ENCODE data around the gene TSPAN32.

TSPAN32 gene

GRCh38 chr11:2296913-2297622, 4.7 kb upstream of the TSPAN32 start:
- Histone ChIP-seq H2BK12ac (ENCODE audit: low read length) (no peak overlapping the region), H3K4ac (ENCODE audit: low read length) (no peak overlapping the region), H3K27ac (replicated peaks; ENCODE audit: low read length) (no peak overlapping the region), H4K91ac (ENCODE audit: low read depth, low read length, poor library complexity) (no peak overlapping the region), H4K8ac (ENCODE audit: low read depth, low read length) (no peak overlapping the region), H3K27me3 (ENCODE audit: control insufficient read depth in 3 of 3, insufficient read depth in 3 of 3, low read depth in 1 of 3, low read length in 3 of 3) (peaks cover 0 to 15% (median 0%) of the 10 kb centered on the region in 3 experiments), H3K9me3 (replicated peaks in 1 of 2; ENCODE audit: control insufficient read depth in 2 of 2, insufficient read depth in 1 of 2, low read depth in 1 of 2, low read length in 2 of 2) (no peaks in the 10 kb centered on the region), H3K18ac (ENCODE audit: low read length) (peak overlapping the region; percentile 77), H3K23ac (ENCODE audit: low read depth, low read length, poor library complexity) (peak overlapping the region; percentile 25), H3K36me3 (replicated peaks in 1 of 2; ENCODE audit: control insufficient read depth in 2 of 2, insufficient read depth in 2 of 2, low read length in 2 of 2) (no peaks in the 10 kb centered on the region), H3K4me2 (ENCODE audit: insufficient read depth, low read length, poor library complexity, severe bottlenecking) (no peak overlapping the region), H3K4me3 (ENCODE audit: low read length in 2 of 2) (no peak overlapping the region), H2BK5ac (ENCODE audit: low read length) (no peak overlapping the region), H2BK15ac (ENCODE audit: low read length) (peak overlapping the region; percentile 28), H3K79me1 (ENCODE audit: low read depth, low read length) (no peaks in the 10 kb centered on the region), H2BK120ac (ENCODE audit: low read depth, low read length) (peak overlapping the region; percentile 19), H2AK5ac (ENCODE audit: low read depth, low read length) (peak overlapping the region; percentile 95), H3K4me1 (ENCODE audit: control insufficient read depth in 2 of 2, insufficient read depth in 1 of 2, low read depth in 1 of 2, low read length in 2 of 2) (peaks cover 0 to 2% of the 10 kb centered on the region in 2 donors), H3K14ac (ENCODE audit: low read length) (no peak overlapping the region), H3K9ac (ENCODE audit: low read depth, low read length, poor library complexity) (no peak overlapping the region), H2AFZ (ENCODE audit: low read length) (no peak overlapping the region)
- DNase-seq (ENCODE audit: low spot score) = no peak
- WGBS, 2 donors (ENCODE audit: extremely low coverage in 2 of 2, insufficient read length in 2 of 2, insufficient replicate concordance in 1 of 2) = no CpG with 5 or more reads among the region's 13 CpGs

GRCh38 chr11:2297623-2298030, 4.2 kb upstream of the TSPAN32 start:
- no CpG with 5 or more reads among the region's 1 CpG for WGBS, 2 donors (ENCODE audit: extremely low coverage in 2 of 2, insufficient read length in 2 of 2, insufficient replicate concordance in 1 of 2)

GRCh38 chr11:2298131-2298794, 3.5 kb upstream of the TSPAN32 start:
- Histone ChIP-seq H3K4me2 (ENCODE audit: insufficient read depth, low read length, poor library complexity, severe bottlenecking) (no peak overlapping the region), H2AFZ (ENCODE audit: low read length) (no peak overlapping the region), H3K23ac (ENCODE audit: low read depth, low read length, poor library complexity) (peak overlapping the region; percentile 67), H3K9me3 (replicated peaks in 1 of 2; ENCODE audit: control insufficient read depth in 2 of 2, insufficient read depth in 1 of 2, low read depth in 1 of 2, low read length in 2 of 2) (no peaks in the 10 kb centered on the region), H3K9ac (ENCODE audit: low read depth, low read length, poor library complexity) (peak overlapping the region; percentile 54), H3K4me3 (ENCODE audit: low read length in 2 of 2) (no peak overlapping the region), H4K91ac (ENCODE audit: low read depth, low read length, poor library complexity) (no peak overlapping the region), H3K14ac (ENCODE audit: low read length) (peak overlapping the region; percentile 5), H3K79me1 (ENCODE audit: low read depth, low read length) (peaks cover under 1% of the 10 kb centered on the region), H2AK5ac (ENCODE audit: low read depth, low read length) (peak overlapping the region; percentile 82), H2BK120ac (ENCODE audit: low read depth, low read length) (peak overlapping the region; percentile 95), H3K27me3 (ENCODE audit: control insufficient read depth in 3 of 3, insufficient read depth in 3 of 3, low read depth in 1 of 3, low read length in 3 of 3) (peaks cover 0 to 15% (median 0%) of the 10 kb centered on the region in 3 experiments), H3K18ac (ENCODE audit: low read length) (peak overlapping the region; percentile 88), H2BK5ac (ENCODE audit: low read length) (peak overlapping the region; percentile 26), H4K8ac (ENCODE audit: low read depth, low read length) (no peak overlapping the region), H3K4ac (ENCODE audit: low read length) (peak overlapping the region; percentile 77), H2BK15ac (ENCODE audit: low read length) (peak overlapping the region; percentile 92), H3K36me3 (replicated peaks in 1 of 2; ENCODE audit: control insufficient read depth in 2 of 2, insufficient read depth in 2 of 2, low read length in 2 of 2) (no peaks in the 10 kb centered on the region), H3K4me1 (ENCODE audit: control insufficient read depth in 2 of 2, insufficient read depth in 1 of 2, low read depth in 1 of 2, low read length in 2 of 2) (peaks cover 0 to 2% of the 10 kb centered on the region in 2 donors), H2BK12ac (ENCODE audit: low read length) (peak overlapping the region; percentile 32), H3K27ac (replicated peaks; ENCODE audit: low read length) (no peak overlapping the region)
- WGBS, 2 donors (ENCODE audit: extremely low coverage in 2 of 2, insufficient read length in 2 of 2, insufficient replicate concordance in 1 of 2) = no CpG with 5 or more reads among the region's 14 CpGs
- DNase-seq (ENCODE audit: low spot score) = no peak

More at GRCh38 chr11:2297623-2298030, 4.2 kb upstream of the TSPAN32 start:
- Histone ChIP-seq H4K8ac (ENCODE audit: low read depth, low read length) (no peak overlapping the region), H3K4me1 (ENCODE audit: control insufficient read depth in 2 of 2, insufficient read depth in 1 of 2, low read depth in 1 of 2, low read length in 2 of 2) (peaks cover 0 to 2% of the 10 kb centered on the region in 2 donors), H3K27ac (replicated peaks; ENCODE audit: low read length) (no peak overlapping the region), H3K23ac (ENCODE audit: low read depth, low read length, poor library complexity) (no peak overlapping the region), H2BK12ac (ENCODE audit: low read length) (no peak overlapping the region), H3K27me3 (ENCODE audit: control insufficient read depth in 3 of 3, insufficient read depth in 3 of 3, low read depth in 1 of 3, low read length in 3 of 3) (peaks cover 0 to 15% (median 0%) of the 10 kb centered on the region in 3 experiments), H3K4ac (ENCODE audit: low read length) (no peak overlapping the region), H3K4me2 (ENCODE audit: insufficient read depth, low read length, poor library complexity, severe bottlenecking) (no peak overlapping the region), H2AFZ (ENCODE audit: low read length) (no peak overlapping the region), H2BK120ac (ENCODE audit: low read depth, low read length) (no peak overlapping the region), H3K9ac (ENCODE audit: low read depth, low read length, poor library complexity) (no peak overlapping the region), H3K4me3 (ENCODE audit: low read length in 2 of 2) (no peak overlapping the region), H2AK5ac (ENCODE audit: low read depth, low read length) (no peak overlapping the region), H2BK5ac (ENCODE audit: low read length) (no peak overlapping the region), H3K18ac (ENCODE audit: low read length) (no peak overlapping the region), H3K79me1 (ENCODE audit: low read depth, low read length) (no peaks in the 10 kb centered on the region), H4K91ac (ENCODE audit: low read depth, low read length, poor library complexity) (no peak overlapping the region), H3K9me3 (replicated peaks in 1 of 2; ENCODE audit: control insufficient read depth in 2 of 2, insufficient read depth in 1 of 2, low read depth in 1 of 2, low read length in 2 of 2) (no peaks in the 10 kb centered on the region), H3K14ac (ENCODE audit: low read length) (no peak overlapping the region), H3K36me3 (replicated peaks in 1 of 2; ENCODE audit: control insufficient read depth in 2 of 2, insufficient read depth in 2 of 2, low read length in 2 of 2) (no peaks in the 10 kb centered on the region), H2BK15ac (ENCODE audit: low read length) (peak overlapping the region; percentile 28)
- DNase-seq (ENCODE audit: low spot score) = no peak
